ENCODE measurements around the gene COL6A1.
A peak's percentile ranks its signal among the peaks of the same experiment; 100 is the strongest.
"Not testable (repeated sequence)": the region's sequence is repeated elsewhere in the genome, so short reads cannot be mapped to it uniquely, and the experiment has no call there.

COL6A1 gene

DNA sequence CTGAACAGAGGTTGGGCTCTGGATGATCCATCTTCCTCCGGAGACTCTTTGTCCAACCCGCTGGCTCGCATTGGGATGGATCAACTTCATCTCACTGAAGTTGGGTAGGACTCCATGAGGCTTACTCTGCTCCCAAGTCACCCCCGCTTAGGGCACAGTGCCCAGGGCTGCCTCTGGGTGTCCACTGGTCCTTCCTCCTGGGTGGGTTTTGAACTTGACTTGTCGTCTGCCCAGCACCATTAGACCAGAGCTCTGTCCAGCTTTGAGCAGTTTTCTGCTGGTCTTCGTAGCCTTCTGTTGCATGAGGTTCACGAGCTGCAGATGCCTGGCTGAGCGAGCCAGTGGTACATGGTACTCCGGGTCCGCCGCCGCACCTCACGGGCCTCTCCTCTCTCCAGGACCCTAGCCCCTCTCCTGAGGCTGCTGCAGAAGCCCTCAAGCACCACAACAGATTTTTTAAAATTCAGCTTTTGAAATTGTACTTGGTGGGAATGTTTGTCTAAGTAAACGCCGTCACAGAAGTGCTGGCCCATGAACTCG, 33.8 kb upstream of the COL6A1 start:
- no peak overlapping the region for H3K27ac ChIP-seq
- TF ChIP-seq, protein P1, sequence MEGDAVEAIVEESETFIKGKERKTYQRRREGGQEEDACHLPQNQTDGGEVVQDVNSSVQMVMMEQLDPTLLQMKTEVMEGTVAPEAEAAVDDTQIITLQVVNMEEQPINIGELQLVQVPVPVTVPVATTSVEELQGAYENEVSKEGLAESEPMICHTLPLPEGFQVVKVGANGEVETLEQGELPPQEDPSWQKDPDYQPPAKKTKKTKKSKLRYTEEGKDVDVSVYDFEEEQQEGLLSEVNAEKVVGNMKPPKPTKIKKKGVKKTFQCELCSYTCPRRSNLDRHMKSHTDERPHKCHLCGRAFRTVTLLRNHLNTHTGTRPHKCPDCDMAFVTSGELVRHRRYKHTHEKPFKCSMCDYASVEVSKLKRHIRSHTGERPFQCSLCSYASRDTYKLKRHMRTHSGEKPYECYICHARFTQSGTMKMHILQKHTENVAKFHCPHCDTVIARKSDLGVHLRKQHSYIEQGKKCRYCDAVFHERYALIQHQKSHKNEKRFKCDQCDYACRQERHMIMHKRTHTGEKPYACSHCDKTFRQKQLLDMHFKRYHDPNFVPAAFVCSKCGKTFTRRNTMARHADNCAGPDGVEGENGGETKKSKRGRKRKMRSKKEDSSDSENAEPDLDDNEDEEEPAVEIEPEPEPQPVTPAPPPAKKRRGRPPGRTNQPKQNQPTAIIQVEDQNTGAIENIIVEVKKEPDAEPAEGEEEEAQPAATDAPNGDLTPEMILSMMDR (IDR thresholded peaks at IDR 0.05): no peak
- TF ChIP-seq ZFX (IDR thresholded peaks at IDR 0.05; ENCODE audit: borderline replicate concordance): no peak

DNA sequence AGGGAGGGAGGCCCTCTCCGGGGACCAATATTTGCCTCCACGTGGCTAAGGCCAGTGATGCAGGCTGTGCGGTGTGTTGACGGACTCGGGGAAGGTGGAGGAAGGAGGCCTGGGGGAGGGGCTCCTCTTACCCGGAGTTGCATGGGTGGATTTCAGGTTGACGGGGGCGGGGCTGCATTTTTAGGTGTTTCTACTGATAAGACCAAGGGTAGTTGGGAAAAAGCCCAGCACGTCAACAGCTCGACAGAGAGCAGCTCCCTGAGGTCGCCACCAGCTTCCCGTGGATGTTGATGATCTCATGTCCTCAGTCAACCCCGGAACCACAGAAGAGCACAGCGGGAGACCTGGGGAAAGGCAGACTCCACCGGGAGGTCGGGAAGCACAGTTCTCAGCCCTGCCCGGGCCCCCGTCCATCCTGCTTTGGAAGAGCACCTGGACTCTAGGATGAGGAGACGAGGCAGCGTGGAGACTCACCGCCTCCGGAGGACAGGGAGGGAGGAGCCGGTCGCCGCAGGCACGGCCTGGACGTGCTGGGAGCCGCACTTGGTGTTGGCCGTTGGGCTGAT, 32.9 kb upstream of the COL6A1 start:
- no peak for TF ChIP-seq ZFX (IDR thresholded peaks at IDR 0.05; ENCODE audit: borderline replicate concordance)
- TF ChIP-seq, protein P1 (IDR thresholded peaks at IDR 0.05): no peak
- no peak overlapping the region for H3K27ac ChIP-seq

DNA sequence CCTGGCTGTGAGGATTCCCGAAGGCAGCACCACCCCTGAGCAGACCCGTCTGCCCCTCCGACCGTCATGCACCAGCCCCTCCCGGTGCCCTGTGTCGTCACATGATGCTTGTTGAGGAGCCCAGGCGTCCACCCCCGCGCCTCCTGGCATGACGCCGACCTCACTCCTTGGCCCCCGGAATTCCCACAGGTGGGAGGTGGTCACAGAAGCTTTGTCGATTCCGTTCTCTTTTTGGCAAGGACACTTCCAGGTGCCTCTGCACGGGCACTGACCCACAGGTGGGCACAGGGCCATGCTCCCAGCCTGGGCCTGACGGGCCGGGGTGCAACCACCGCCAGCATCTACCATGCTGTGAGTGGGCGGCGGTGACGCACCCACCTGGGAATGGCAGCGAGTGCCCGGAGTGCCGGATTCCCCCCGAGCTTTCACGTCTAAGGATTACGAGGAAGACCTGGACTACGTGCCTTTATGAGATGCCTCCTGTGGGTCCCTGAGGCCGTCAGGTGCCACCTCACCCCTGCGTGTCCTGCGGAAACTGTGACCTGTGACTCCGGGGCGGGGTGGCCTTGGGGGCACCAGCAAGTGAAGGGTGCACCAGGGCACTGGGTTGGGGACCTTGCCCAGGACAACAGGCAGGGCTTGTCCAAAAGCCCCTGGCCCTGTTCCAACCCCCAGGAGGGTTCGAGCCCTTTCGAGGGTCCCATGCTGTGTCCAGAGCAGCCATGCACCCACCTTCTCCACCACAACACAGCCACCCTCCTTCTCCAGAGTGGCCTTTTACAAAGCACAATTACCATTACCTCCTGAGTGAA, 31.4 kb upstream of the COL6A1 start:
- H3K27ac ChIP-seq: no peak overlapping the region

DNA sequence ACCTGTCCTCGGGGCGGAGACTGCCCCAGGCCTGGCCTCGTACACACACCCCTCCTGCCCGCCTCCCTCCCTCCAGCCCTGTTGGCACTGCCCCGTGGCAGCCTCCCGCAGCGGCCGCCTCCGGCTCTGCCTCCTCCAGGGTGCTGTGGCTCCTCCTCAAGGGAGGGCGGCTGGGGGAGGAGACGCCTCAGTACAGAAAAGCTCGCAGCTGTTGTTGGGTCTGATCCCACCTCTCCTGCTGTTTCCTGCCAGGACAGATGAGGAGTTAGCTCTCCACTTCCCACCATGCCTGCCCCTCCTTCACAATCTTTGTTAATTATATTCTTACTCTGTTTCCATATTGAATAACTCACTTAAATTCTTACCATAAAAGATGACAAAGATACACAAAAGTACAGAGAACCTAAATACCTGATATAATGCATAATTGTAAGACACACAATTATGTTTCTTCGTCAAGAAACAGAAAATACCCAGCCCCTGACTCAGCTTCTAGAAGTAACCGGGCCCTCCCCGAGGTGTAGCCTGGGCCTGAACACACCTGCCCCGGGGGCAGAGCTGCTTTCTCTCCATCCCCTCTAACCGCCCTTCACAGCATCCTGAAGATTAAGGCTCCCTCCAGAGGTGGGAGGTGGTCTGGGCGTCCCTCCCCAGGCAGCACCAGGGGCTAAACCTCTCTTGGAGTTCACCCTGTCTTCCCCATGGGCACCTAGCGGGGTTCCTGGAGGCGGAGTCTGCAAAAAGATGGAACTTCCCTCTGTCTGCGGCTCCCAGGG, 30.6 kb upstream of the COL6A1 start:
- H3K27ac ChIP-seq: no peak overlapping the region
- TF ChIP-seq ZFX (IDR thresholded peaks at IDR 0.05; ENCODE audit: borderline replicate concordance): no peak

More for the DNA sequence above, 31.4 kb upstream of the COL6A1 start:
- TF ChIP-seq, protein P1 (IDR thresholded peaks at IDR 0.05): no peak
- TF ChIP-seq ZFX (IDR thresholded peaks at IDR 0.05; ENCODE audit: borderline replicate concordance): no peak

DNA sequence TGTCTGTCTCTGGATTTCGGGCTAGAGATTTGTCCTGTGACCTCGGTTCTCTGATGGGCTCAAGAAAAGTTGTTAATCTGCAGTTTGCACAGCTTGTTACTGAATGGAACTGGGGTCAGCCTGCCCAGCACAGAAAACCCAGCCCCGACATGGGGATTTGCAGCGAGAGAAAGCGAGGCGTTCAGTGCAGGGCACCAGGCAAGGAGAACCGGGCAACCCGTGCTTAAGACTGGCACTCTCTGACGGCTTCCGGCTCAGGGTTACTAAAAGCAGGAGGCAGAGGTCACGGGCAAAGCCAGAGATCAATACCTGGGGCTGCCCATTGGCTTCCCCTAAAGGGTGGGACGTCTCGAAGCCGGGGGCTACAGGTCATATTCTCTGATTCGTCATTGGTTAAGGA, 29.9 kb upstream of the COL6A1 start:
- H3K27ac ChIP-seq: no peak overlapping the region
- TF ChIP-seq, protein P1 (IDR thresholded peaks at IDR 0.05): no peak
- no peak for TF ChIP-seq ZFX (IDR thresholded peaks at IDR 0.05; ENCODE audit: borderline replicate concordance)

DNA sequence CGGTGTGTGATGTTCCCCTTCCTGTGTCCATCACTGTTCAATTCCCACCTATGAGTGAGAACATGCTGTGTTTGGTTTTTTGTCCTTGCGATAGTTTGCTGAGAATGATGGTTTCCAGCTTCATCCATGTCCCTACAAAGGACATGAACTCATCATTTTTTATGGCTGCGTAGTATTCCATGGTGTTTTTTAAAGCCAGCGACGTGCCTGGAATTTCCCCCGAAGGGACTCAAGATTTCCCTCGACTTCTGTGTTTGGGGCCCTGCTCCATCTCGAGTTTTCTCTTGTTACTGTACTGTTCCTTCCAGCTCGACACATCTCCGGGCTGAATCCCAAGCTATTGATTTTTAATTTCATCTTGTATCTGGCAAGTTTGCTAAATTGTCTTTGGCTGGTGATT, 29.0 kb upstream of the COL6A1 start:
- H3K27ac ChIP-seq: not testable (repeated sequence)

DNA sequence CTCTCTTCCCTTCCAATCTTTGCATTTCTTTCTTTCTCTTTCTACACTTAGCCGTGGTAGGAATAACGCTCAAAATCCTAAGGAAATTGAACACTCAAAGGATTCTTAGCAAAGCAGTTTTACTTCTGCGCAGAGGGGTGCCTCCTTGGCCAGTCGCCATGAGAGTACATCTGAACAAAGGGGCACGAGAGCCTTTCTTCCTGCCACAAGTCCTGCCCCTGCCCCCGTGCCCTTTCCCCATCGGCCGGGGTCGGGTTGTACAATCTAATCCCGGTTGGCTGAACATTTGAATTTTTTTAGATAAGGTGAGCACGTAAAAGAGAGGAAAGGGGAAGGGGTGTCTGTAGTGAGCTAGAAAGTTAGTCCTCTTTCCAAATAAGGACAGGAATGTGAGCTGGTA, 28.6 kb upstream of the COL6A1 start:
- no peak for TF ChIP-seq ZFX (IDR thresholded peaks at IDR 0.05; ENCODE audit: borderline replicate concordance)
- TF ChIP-seq, protein P1 (IDR thresholded peaks at IDR 0.05): no peak
- no peak overlapping the region for H3K27ac ChIP-seq

DNA sequence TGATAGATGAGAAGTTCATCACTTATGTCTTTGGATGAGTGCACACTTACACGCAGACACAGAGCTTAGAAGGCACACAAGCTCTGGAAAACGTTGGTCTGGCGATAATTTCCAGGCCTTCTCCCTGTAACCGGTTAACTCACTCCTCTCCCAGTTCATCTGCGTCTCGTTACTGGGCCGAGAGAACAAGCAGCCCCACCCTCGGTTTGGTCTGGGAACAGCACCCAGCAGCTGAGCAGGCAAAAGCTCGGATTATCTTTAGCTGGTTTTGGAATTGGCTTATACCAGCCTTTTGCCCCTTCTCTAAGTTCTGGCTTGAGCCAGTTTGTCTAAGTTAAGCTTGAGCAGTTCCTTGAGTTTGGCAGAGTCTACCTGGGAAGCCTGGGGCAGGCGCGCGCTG, 27.3 kb upstream of the COL6A1 start:
- H3K27ac ChIP-seq: no peak overlapping the region
- TF ChIP-seq, protein P1 (IDR thresholded peaks at IDR 0.05): 0 out of 2 replicates have a peak, but pooled peaks have one; percentile 8
- TF ChIP-seq ZFX (IDR thresholded peaks at IDR 0.05; ENCODE audit: borderline replicate concordance): no peak

Measured in 22Rv1 (cell line).